Endothelial cell (in vitro differentiated cells): ENCODE data around the gene GRM8. TPM values are rescaled to one million over a fixed set of nuclear protein-coding genes. Genes with fewer than 3 reads are reported as not detected.

ENCODE experiments used
- DNase-seq: peaks from one replicate; pipeline ENCODE4 v3.0.0; 2021; ENCODE audit warnings: low spot score
- H3K27ac Mint-ChIP-seq: one replicate; pipeline ENCODE4 v1.8.0; 2021; ENCODE audit warnings: mixed read lengths, inconsistent platforms; ENCODE audit not compliant: unreplicated experiment
- H3K27me3 Mint-ChIP-seq: one replicate; pipeline ENCODE4 v1.8.0; 2021; ENCODE audit warnings: mild to moderate bottlenecking, moderate library complexity, mixed read lengths, inconsistent platforms; ENCODE audit not compliant: unreplicated experiment
- H3K36me3 Mint-ChIP-seq: one replicate; pipeline ENCODE4 v1.8.0; 2021; ENCODE audit warnings: mild to moderate bottlenecking, low read depth, mixed read lengths, inconsistent platforms; ENCODE audit not compliant: unreplicated experiment
- H3K4me1 Mint-ChIP-seq: one replicate; pipeline ENCODE4 v1.8.0; 2021; ENCODE audit warnings: mild to moderate bottlenecking, mixed read lengths, inconsistent platforms; ENCODE audit not compliant: unreplicated experiment
- H3K4me3 Mint-ChIP-seq: one replicate; pipeline ENCODE4 v1.8.0; 2021; ENCODE audit warnings: mild to moderate bottlenecking, mixed read lengths, inconsistent platforms; ENCODE audit not compliant: unreplicated experiment
- H3K9me3 Mint-ChIP-seq: one replicate; pipeline ENCODE4 v1.8.0; 2021; ENCODE audit warnings: mixed read lengths, inconsistent platforms; ENCODE audit not compliant: unreplicated experiment
- CTCF ChIP-seq: fragments of 200-600 bp; sonication (generic); IDR thresholded peaks from one replicate; pipeline ENCODE4 v1.5.0; 2021; ENCODE audit warnings: antibody characterized with exemption; ENCODE audit not compliant: unreplicated experiment
- total RNA-seq: library from RNA; stranded (reverse); fragmentation: NEBNext Ultra II Directional; extraction: Animal tissue kit (Norgen Biotek cat#: 25700); gene quantifications from one replicate; pipeline ENCODE4 v1.2.1, GENCODE V29; 2021; ENCODE audit not compliant: unreplicated experiment

The GRM8 gene
- total RNA-seq, 1 donor from 2014 or later = 1.5 TPM

- H3K9me3 Mint-ChIP-seq = no peaks in the 10 kb centered on the region
- no peaks in the 10 kb centered on the region for H3K27me3 Mint-ChIP-seq
- no peak for TF ChIP-seq CTCF
- H3K4me1 Mint-ChIP-seq = no peaks in the 10 kb centered on the region
- H3K27ac Mint-ChIP-seq = no peak overlapping the region
- no peak for DNase-seq
- no peaks in the 10 kb centered on the region for H3K36me3 Mint-ChIP-seq
- H3K4me3 Mint-ChIP-seq = no peak overlapping the region
These were observed 802.5 kb downstream of the GRM8 start for GRCh38 chr7:126450269-126450671.

- Mint-ChIP-seq H3K27me3 (no peaks in the 10 kb centered on the region), H3K36me3 (no peaks in the 10 kb centered on the region), H3K9me3 (no peaks in the 10 kb centered on the region), H3K4me1 (no peaks in the 10 kb centered on the region), H3K4me3 (no peak overlapping the region), H3K27ac (no peak overlapping the region)
- no peak for DNase-seq
- no peak for TF ChIP-seq CTCF
These were observed 803.0 kb downstream of the GRM8 start for GRCh38 chr7:126449611-126450268.

- Mint-ChIP-seq H3K9me3 (no peaks in the 10 kb centered on the region), H3K27me3 (no peaks in the 10 kb centered on the region), H3K27ac (no peak overlapping the region), H3K36me3 (no peaks in the 10 kb centered on the region), H3K4me1 (no peaks in the 10 kb centered on the region), H3K4me3 (no peak overlapping the region)
- no peak for DNase-seq
- no peak for TF ChIP-seq CTCF
These were observed 804.8 kb downstream of the GRM8 start for GRCh38 chr7:126447984-126448383.

GRCh38 chr7:126445991-126446390 is 806.8 kb downstream of the GRM8 start:
- H3K27me3 Mint-ChIP-seq = no peaks in the 10 kb centered on the region
- H3K4me1 Mint-ChIP-seq = no peaks in the 10 kb centered on the region
- H3K27ac Mint-ChIP-seq = no peak overlapping the region
- no peaks in the 10 kb centered on the region for H3K36me3 Mint-ChIP-seq
- no peak for DNase-seq
- TF ChIP-seq CTCF = no peak
- H3K9me3 Mint-ChIP-seq = no peaks in the 10 kb centered on the region
- no peak overlapping the region for H3K4me3 Mint-ChIP-seq

GRCh38 chr7:126443951-126444350 is 808.8 kb downstream of the GRM8 start:
- no peak overlapping the region for H3K27ac Mint-ChIP-seq
- no peak for DNase-seq
- no peak for TF ChIP-seq CTCF
- H3K9me3 Mint-ChIP-seq = no peaks in the 10 kb centered on the region
- no peaks in the 10 kb centered on the region for H3K27me3 Mint-ChIP-seq
- no peaks in the 10 kb centered on the region for H3K36me3 Mint-ChIP-seq
- no peak overlapping the region for H3K4me3 Mint-ChIP-seq
- no peaks in the 10 kb centered on the region for H3K4me1 Mint-ChIP-seq
